Esophagus squamous epithelium (tissue), 5 donors: ENCODE data around the gene PAM. TPM values are rescaled to one million over a fixed set of nuclear protein-coding genes. Genes with fewer than 3 reads are reported as not detected.

ENCODE experiments used
- DNase-seq: peaks from one replicate; lab custom pipeline; 2025; lab: John Stamatoyannopoulos, UW
- H3K27ac ChIP-seq, 4 donors: fragments of 200-600 bp; sonication (generic); one replicate each; pipeline ENCODE4 v1.5.1; 2016 to 2019; ENCODE audit warnings: mild to moderate bottlenecking in 1 of 4
- H3K27me3 ChIP-seq, 4 donors: fragments of 200-600 bp; sonication (generic); 1 replicate in 3 of 4; 2 replicates in 1 of 4; pipeline versions ENCODE4 v1.5.1 to v1.6.0; 2017 to 2021; ENCODE audit warnings: antibody characterized with exemption in 1 of 4
- H3K36me3 ChIP-seq, 3 donors: fragments of 200-600 bp; sonication (generic); one replicate each; pipeline ENCODE4 v1.5.1; 2016 to 2019
- H3K4me1 ChIP-seq, 3 donors: fragments of 200-600 bp; sonication (generic); one replicate each; pipeline ENCODE4 v1.5.1; 2017 to 2019
- H3K4me3 ChIP-seq, 4 donors: fragments of 200-600 bp; sonication (generic); 1 replicate in 3 of 4; 2 replicates in 1 of 4; pipeline ENCODE4 v1.5.1; 2016 to 2019; ENCODE audit warnings: mild to moderate bottlenecking in 2 of 4, moderate library complexity in 1 of 4
- H3K9me3 ChIP-seq, 3 donors: fragments of 200-600 bp; sonication (generic); one replicate each; pipeline ENCODE4 v1.5.1; 2016 to 2019
- CTCF ChIP-seq, 6 experiments: fragments of 450-650 bp in 4 of 6; fragments of 200-600 bp in 2 of 6; sonication (generic) in 2 of 6; IDR thresholded peaks; one replicate each; pipeline ENCODE4 v1.5.1; 2016 to 2019; ENCODE audit warnings: antibody characterized with exemption in 6 of 6, mild to moderate bottlenecking in 4 of 6, moderate library complexity in 4 of 6
- POLR2A ChIP-seq, 4 donors: fragments of 450-650 bp; IDR thresholded peaks; one replicate each; pipeline ENCODE4 v1.6.1; 2017; ENCODE audit warnings: antibody characterized with exemption in 4 of 4, mild to moderate bottlenecking in 4 of 4, moderate library complexity in 3 of 4
- WGBS, 2 donors: methylation state at CpG; one replicate each; pipeline ENCODE4 v1.1.5; 2018; 5-methylcytosine and 5-hydroxymethylcytosine counted together
- intact Hi-C: fragments of 100-400 bp; cut with DNase I; formaldehyde crosslinking; loops from one replicate; pipeline ENCODE4 v1.15.0; 2022
- total RNA-seq, 4 donors: library from RNA; depleted of rRNA; stranded (reverse); fragments of >200 nt; gene quantifications; one replicate each; pipeline ENCODE4 v1.1.0, GENCODE V29; 2016
- donor health status: DM: yes; HTN: yes; CAD: no.

PAM gene
- total RNA-seq, 4 donors from 2014 or later = 33.0 to 88.5 (median 53.8) TPM

- intact Hi-C loops = no loop called here
- H3K36me3 ChIP-seq = no peaks in the 10 kb centered on the region
- H3K9me3 ChIP-seq = peaks cover 0 to 60% (median 22%) of the 10 kb centered on the region in 3 donors
- WGBS, 2 donors = 73 to 76% methylated on average over 3 to 4 of the region's 4 CpGs
- no peaks in the 10 kb centered on the region for H3K27me3 ChIP-seq
- TF ChIP-seq CTCF (IDR thresholded peaks at IDR 0.05) = no peak
- TF ChIP-seq POLR2A (IDR thresholded peaks at IDR 0.05) = no peak
- H3K27ac ChIP-seq = no peak overlapping the region
- no peak for DNase-seq
- H3K4me1 ChIP-seq = no peaks in the 10 kb centered on the region
- H3K4me3 ChIP-seq = no peak overlapping the region
Observed at GRCh38 chr5:103075442-103075841, 320.3 kb downstream of the PAM start.
